ENCODE data around the gene SMTNL2.
A peak's percentile ranks its signal among the peaks of the same experiment; 100 is the strongest.
"Not testable (repeated sequence)": the region's sequence is repeated elsewhere in the genome, so short reads cannot be mapped to it uniquely, and the experiment has no call there.

SMTNL2 gene

DNA sequence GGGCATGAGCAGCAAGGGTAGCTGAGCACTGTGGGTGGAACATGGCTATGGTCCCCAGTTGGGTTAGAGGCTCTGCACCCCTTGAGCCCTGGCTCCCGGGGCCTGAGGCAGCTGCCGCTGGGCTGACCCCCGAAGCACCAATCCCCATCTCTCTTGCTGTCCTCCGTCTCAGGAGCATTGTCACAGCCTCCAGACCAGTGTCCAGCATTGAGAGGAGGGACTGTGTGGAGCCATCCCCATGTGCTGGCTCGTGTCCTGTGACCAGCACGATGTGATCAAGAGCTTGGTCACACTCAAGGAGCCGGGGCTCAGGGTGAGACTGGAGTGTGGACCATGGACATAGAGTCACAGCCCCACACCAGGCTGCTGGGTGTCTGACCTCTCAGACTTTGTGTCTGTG lies 2.9 kb downstream of the SMTNL2 start:
- DNase-seq = no peak

DNA sequence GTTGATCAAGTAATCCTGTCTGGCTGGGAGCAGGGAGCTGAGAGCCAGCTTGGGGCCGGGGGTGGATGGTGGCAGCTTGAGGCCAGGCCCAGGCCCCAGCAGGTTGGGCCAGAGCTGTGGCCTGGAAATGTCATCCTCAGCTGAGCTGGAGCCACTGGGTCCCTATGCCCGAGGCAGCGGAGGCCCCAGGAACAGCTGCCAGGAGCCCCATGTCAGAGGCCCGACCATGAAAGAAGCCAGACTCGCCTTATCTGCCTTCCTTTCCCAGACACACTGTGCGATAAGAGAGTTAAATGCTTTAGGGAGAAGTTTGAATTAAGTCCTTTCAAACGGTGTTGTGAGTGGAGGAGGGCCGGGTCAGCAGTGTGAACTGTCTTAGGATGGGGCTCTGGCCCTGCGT lies 3.5 kb downstream of the SMTNL2 start:
- DNase-seq = no peak

DNA sequence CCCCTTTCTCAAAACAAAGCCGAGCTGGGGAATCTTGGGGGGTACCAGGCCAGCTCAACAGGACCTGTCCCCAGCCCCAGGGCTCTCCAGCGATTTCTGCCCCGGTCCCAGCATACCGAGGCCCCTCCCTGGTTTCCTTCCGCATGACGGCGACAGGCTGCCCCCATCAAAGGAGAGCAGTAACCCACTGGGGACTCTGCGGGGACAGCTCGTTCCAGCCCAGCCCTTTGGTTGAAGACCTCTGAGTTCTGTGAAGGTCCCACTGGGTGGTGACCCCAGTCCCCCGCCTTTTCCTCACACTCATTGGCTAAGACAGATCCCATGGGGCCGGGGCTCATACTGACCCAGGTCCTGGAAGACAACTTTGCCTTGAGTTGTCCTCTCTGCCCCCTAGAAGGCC lies 4.1 kb downstream of the SMTNL2 start:
- DNase-seq = no peak

DNA sequence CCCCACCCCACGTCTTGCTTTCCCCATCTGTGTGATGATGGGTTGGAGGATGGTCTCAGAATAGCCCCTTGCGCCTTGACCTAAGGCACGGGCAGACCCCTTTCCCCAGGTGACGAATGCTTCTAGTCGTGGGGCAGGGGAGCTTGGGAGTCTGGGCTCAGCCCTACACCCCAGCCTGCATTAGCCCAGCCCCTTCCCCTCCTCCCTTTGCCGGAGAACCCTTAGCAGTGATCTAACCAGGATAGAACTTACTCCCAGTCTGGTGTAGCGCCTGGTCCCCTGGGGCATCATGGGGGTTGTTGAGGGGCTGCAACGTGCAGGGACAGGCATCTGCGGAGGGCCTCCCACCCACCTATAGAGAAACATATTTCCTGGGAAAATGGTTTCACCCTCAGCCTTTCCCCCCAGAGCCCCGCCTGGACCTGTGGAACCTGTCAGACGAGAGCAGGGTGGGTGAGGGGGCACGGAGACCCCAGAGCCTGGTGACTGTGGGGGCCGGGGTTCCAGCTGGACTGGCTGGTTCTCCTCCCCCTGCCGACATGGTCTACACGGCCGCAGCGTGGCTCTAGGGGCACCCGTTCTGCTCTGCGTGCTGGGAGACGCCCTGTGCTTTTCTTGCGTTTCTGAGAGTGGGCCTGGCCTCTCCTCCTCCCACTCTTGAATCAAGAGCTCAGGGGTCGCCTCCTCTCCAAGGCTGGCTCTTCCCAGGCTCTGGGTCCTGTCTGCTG lies 4.7 kb downstream of the SMTNL2 start:
- DNase-seq = no peak

DNA sequence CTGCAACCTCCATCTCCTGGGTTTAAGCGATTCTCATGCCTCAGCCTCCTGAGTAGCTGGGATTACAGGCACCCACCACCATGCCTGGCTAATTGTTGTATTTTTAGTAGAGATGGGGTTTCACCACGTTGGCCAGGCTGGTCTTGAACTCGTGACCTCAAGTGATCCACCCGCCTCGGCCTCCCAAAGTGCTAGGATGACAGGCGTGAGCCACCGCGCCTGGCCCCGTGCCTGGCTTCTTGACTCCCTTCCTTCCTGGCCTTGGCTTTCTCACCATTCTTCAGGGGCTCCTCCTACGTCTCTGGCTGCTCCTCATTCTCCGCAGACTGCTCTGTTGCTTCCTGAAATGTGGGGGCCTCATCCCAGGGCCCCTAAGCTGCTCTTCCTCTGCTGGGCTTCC lies 5.7 kb downstream of the SMTNL2 start:
- DNase-seq = not testable (repeated sequence)

DNA sequence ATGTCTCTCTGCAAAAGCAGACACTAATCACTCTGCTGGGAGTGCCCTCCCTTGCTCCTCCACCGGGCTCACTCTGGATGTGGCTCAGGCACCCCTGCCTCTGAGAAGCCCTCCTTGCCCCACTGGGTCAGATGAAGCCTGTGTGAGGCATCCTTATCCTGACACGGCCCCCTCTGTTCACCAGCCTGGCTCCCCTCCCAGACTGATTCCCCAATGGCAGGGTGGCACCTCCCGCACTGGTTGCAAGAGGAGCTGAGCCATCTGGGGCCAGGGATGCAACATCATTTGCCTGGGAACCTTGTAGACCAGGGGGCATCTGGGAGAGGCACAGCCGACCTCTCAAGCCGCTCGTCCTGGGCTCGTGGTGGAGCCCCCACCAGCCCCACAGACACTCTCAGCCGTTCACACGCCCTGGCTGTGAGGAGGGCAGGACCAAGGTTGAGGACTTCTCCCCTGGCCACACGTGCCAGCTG lies 6.7 kb downstream of the SMTNL2 start:
- DNase-seq = no peak

DNA sequence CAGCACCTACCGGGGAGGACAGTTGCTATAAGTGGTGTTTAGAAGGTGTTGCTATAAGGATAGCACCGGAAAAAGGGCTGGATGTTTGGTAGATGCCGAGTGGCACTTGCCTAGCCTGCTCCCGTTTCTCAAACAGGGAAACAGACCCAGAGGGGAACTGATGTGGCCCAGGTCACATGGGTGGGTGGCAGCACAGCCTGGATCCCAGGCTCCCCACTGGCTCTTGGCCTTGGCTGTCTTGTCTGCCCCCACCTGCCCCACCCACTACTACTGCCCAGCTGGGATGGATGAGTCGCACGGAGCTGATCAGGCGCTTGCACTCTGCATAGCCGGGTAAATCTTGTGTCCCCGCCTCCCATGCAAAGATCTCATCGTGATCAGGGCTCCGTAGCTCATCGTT lies 7.2 kb downstream of the SMTNL2 start:
- DNase-seq = no peak

DNA sequence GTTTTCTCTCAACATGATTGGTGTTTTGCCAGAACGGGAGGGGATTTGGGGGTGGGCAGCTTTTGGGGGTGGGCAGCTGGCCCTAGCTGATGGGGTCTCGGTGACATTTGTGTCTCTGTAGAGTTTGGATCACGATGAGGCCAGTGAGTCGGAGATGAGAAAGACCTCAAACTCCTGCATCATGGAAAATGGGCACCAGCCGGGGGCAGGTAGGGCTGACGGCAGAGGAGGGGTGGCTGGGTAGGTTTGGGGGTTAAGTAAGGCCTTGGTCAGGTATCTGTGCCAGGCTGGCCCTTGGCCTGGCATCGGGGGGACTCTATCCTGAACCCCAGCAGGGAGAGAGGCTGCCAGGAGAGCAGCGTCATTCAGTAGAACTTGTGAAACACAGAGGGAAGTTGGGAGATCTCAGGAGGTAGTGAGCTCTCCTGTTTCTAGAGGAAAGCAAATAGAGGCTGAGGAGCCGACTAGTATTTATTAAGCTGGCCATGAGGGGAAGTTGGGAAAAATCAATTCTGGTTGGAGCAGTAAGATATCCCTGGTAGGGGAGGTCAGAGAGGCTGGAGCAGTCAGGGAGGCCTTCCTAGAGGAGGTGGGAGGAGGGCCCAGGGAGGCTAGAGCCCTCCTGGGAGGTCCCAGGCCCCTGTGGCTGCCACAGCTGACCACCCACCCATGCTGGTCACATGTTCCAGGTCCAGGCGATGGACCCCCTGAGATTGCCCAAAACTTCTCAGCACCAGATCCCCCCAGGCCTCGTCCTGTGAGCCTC lies 8.1 kb downstream of the SMTNL2 start:
- DNase-seq = no peak

DNA sequence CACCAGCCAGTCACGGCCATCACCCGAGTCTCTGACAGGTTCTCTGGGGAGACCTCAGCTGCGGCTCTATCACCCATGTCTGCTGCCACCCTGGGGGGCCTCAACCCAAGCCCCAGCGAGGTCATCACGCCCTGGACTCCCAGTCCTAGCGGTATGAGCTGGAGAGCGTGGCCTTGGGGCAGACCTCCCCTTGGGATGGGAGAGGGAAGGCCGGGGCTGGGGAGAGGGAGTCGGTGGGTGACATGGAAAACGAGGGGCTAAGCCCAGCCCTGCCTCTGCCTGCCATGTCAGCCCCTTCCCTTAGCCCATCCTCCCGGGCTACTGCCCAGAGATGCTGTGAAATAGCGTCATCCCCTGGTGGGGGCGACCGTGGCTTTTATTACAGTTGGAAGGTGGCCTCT lies 8.7 kb downstream of the SMTNL2 start:
- no peak for DNase-seq

DNA sequence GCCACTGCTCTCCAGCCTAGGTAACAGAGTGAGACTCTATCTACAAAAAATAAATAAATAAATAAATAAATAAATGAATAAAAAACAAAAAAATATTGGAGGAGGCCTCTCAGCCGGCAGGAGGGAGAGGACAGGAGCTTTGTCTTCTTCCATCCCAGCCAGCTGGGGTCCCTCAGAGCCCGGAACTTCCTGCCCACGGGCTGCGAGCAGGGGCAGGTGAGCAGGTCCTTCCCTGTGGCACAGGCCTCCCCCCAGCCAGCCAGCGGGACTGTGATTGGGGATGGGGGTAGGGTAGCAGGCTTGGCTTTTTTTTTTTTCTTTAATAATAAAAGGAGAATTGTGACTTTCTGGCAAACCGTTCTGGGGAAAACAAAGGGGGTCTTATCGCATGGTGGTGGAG lies 10.1 kb downstream of the SMTNL2 start:
- no peak for DNase-seq

DNA sequence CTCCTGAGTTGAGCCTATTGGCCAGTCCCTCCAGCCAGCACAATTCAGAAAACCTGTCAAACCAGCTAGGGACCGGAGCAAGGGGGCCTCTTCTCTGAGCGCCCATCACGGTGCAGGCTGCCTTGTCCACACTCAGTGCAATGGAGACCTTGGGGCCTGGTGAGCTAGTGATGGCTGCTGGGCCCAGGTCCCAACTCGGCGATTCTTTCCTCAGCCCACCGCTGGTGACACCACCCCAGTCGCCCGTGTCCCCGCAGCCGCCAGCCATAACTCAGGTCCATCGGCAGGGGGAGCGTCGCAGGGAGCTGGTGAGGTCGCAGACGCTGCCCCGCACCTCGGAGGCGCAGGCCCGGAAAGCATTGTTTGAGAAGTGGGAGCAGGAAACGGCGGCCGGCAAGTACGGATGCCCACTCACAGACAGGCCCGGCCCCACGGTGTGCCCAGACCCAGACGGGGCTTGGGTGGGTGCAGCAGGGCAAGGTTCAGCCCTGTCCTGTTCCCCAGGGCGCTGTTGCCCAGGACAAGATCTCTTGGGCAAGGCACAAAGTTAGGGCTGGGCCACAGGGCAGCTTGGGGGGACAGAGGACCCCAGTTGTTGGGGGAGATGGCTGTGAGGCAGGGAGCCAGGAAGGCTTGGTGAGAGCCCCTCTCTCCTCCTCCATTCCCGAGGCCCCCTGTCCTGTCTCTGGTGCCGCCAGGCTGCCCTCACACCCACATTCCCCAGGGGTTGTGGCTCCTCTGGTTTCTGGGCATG lies 10.8 kb downstream of the SMTNL2 start:
- no peak for DNase-seq

DNA sequence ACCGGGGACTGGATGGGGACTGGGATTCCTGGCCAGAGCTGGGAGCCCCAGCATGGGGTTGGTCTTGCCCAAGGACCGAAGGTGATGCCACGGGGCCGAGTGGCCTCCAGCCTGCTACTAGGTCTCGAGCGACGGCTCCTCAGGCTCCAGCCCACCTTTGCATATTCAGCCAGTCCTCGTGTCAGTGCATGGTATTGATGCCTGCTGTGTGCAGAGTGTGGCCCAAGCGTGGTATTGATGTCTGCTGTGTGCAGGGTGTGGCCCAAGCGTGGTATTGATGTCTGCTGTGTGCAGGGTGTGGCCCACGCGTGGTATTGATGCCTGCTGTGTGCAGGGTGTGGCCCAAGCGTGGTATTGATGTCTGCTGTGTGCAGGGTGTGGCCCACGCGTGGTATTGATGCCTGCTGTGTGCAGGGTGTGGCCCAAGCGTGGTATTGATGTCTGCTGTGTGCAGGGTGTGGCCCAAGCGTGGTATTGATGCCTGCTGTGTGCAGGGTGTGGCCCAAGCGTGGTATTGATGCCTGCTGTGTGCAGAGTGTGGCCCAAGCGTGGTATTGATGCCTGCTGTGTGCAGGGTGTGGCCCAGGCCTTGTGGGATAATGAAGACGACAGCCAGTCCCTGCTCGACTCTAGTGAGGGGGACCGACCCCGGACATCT lies 11.5 kb downstream of the SMTNL2 start:
- not testable (repeated sequence) for DNase-seq

DNA sequence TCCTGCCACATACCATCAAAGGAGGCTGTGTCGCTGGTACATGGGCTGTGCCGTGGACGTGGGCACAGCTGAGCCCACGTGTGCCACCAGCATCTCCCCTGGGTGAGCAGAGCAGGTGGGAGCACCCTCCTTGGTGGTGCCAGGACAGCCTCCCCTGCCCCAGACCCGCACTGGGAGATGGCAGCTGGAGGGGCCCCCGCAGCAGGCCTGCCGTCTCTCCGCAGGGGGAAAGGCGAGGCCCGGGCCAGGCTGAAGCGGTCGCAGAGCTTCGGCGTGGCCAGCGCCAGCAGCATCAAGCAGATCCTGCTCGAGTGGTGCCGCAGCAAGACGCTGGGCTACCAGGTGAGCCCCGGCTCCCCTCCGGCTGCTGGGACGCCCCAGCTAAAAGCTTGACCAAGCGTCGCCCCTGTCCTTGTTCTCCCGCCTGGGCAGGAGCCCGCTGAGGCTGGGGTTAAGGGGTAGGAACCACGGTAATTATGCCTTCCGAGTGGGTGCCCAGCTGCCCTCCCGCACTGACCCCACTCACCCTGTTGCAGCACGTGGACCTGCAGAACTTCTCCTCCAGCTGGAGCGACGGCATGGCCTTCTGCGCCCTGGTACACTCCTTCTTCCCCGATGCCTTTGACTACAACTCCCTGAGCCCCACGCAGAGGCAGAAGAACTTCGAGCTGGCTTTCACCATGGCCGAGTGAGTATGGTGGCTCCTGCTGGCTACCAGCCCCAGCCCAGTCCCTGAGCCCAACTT lies 12.5 kb downstream of the SMTNL2 start:
- no peak for DNase-seq

DNA sequence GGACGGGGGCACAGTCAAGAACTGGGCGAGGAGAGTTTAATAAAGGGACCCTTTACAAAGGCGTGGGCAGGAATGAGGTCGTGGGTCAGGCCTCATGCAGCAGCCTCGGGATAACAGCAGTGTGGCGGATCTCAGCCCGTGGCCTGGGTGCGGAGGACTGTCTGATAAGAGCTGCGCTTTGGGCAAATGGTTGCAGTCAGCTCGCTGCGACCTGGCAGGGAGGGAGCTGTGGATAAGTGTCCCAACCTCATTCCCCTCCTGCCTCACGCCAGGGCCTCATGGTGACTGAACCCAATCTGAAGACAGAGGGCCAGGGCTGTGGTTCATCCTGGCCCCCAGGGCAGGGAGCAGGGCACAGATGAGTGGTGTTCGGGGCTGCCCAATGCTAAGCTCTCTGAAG lies 13.6 kb downstream of the SMTNL2 start:
- no peak for DNase-seq

DNA sequence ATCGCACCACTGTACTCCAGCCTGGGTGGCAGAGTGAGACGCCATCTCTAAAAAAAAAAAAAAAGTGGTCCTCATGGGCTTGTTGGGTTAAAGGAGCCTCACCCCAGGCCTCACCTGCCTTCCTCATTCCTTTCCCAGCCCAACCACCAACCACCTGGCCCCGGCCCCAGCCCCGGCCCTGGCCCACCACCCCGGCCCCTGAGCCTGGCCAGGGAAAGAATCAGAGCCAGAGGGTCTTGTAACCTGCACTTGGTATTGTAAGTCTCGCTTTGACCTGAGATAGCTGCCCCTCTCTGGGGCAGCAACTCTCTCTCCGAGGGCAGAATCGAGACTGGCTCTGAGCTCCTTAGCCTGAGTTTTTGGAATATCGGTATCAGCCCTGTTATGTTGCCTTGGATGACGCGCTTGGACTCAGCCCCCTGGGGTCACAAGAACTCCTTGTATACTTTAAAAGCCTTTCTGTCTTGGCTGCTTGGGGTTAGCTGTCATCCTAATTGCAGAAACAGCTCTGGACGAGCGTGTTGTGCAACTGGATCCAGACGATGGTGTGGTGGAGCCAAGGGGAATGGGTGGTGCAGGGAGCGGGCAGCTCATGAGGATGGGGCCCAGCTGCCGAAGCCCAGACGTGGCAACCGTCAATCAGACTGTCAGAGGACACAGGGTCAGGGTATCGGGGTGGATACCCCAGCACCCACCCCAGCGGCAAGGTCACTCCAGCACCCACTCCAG lies 14.6 kb downstream of the SMTNL2 start:
- DNase-seq = peak; percentile 70

DNA sequence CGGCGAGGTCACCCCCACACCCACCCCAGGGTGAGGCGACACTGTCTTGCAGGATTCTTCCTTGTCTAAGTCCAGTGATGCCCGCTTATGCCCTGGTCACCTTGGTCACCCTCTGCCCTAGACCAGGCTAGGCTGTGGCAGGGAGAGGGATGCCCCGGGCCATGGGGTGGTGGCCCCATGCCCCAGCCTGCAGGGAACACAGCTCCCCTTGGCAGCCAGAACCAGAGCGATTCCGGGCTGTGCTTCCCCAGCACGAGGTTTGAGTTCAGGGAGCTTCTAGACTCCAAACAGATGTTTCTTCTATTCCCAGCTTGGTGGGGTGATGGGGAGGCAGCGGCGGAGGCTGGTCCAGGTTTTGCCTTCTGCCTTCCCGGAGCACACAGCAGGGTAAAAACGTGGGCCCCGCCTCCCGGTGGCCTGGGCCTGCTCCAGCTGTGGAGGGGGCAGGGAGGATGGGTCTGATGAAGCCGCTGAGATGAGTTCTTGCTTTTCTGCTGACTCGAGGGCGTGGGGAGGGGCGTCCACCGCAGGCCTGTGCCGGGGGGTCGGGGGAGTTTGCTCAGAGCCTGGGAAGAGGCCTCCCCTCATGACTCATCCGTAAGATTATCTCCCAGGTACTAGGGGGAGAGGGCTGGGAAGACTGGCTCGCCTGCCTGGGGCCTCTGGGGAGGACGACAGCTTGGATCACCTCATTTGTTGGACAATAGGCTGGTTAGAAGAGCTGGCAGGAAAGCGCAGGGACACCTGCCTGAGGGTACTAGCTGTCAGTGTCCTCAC lies 15.4 kb downstream of the SMTNL2 start:
- peak; percentile 79 for DNase-seq

DNA sequence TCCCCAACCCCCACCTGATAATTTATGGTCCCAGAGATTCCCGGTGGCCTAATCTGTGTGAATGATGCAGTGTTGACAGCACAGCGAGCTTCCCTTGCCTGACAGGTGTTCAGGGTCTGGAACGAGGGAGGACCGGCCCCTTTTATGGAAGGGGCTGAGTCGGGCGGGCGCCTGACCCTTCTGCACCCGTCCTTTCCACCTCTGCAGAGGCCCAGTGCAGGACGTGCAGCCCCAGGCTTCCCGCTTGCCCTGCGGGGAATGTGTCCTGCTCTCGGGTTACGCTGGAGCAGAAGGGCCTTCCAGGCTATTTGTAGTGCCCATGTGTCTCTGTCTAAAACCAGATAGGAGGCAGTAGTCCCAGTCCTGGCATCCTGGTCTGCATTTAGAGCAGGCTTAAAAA lies 16.2 kb downstream of the SMTNL2 start:
- peak; percentile 73 for DNase-seq

DNA sequence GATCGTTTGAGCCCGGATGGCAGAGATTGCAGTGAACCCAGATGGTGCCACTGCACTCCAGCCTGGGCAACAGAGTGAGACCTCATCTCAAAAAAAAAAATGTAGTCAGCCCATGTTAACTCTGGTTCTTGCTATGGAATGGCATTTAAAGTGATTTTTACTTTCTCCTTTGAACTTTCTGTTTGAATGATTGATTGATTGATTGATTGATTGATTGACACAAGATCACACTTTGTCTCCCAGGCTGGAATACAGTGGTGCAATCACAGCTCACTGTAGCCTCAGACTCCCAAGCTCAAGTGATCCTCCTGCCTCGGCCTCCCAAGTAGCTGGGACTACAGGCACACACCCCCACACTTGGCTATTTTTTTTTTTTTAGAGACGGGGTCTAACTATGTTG lies 17.0 kb downstream of the SMTNL2 start:
- no peak for DNase-seq

DNA sequence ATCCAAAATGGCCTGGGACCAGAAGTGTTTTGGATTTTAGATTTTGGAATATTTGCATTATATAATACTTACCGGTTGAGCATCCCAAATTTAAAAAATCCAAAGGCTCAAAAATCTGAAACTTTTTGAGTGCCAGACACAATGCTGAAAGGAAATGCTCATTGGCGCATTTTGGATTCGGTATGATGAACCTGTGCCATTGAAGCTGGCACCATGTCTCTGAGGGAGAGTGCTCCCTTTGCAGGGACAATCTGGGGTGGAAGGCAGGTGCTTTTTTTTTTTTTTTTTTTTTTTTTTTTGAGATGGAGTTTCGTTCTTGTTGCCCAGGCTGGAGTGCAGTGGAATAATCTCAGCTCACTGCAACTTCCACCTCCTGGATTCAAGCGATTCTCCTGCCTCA lies 17.7 kb downstream of the SMTNL2 start:
- DNase-seq = no peak

DNA sequence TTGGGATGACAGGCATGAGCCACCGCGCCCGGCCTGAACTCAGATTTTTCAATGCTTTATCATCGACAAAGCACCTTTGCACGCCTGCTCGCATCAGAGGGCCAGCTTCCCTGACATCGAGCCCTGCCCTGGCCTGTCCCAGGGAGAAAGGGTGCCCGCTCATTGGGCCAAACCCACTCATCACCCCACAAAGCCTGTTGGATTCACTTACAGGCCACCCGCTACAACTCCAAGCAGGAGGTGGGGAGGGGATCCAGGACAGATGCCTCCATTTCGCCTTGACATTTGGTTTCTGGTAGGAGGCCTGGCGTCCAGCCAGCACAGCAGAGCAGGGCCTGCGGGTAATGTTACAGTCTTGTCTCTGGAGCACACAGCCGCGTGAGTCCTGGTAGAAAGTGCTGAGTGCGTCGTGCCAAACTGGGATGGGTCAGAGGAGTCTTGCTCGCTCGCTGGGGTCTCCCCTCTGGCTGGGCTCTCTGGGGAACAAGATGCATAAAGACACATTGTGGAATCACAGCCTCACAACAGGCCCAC lies 19.8 kb downstream of the SMTNL2 start:
- peak; percentile 90 for DNase-seq

DNA sequence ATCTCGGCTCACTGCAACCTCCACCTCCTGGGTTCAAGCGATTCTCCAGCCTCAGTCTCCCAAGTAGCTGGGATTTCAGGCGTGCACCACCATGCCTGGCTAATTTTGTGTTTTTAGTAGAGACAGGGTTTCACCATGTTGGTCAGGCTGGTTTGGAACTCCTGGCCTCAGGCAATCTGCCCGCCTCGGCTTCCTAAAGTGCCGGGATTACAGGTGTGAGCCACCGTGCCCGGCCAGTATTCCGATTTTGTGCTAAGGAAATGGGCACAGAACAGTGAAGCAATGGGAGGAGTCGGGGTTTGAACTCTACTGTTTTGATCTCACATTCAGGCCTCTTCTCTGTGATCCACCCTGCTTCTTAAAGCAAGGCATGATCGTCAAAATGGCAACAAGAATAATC lies 20.4 kb downstream of the SMTNL2 start:
- DNase-seq = not testable (repeated sequence)
